22Rv1 (cell line): ENCODE measurements around the gene STYX.

ENCODE experiments used
- CTCF ChIP-seq: fragments of 450-650 bp; IDR thresholded peaks from 2 replicates; pipeline ENCODE4 v1.5.1; 2017; ENCODE audit warnings: mild to moderate bottlenecking
- ZFX ChIP-seq: fragments of 450-650 bp; IDR thresholded peaks from 2 replicates; pipeline ENCODE4 v1.6.1; 2017; ENCODE audit warnings: antibody characterized with exemption, borderline replicate concordance

- TF ChIP-seq CTCF (no peak), ZFX (no peak)
Measured at GRCh38 chr14:52735921-52736489, 6.0 kb downstream of the STYX start.
